NCI-H526 treated with DMSO at 0.1 percent for 48 hours (cell line): ENCODE data around the gene KMT2A.

Source experiments
- DNase-seq: peaks from one replicate; lab custom pipeline; 2025; lab: John Stamatoyannopoulos, UW

KMT2A gene

GRCh38 chr11:118488480-118489109, 52.3 kb downstream of the KMT2A start:
- DNase-seq: peak; percentile 95

- no peak for DNase-seq
Observed at GRCh38 chr11:118491041-118491440, 54.7 kb downstream of the KMT2A start.

GRCh38 chr11:118497831-118498230, 61.5 kb downstream of the KMT2A start:
- DNase-seq: no peak

- DNase-seq: no peak
Observed at GRCh38 chr11:118503216-118503615, 66.9 kb downstream of the KMT2A start.

GRCh38 chr11:118511601-118512000, 75.3 kb downstream of the KMT2A start:
- DNase-seq: no peak

- DNase-seq: no peak
Observed at GRCh38 chr11:118514103-118514502, 77.8 kb downstream of the KMT2A start.

GRCh38 chr11:118519549-118519948, 83.3 kb downstream of the KMT2A start:
- DNase-seq: no peak

- DNase-seq: no peak
Observed at GRCh38 chr11:118521892-118522311, 85.6 kb downstream of the KMT2A start.

- peak; percentile 57 for DNase-seq
Observed at GRCh38 chr11:118522571-118523072, 86.3 kb downstream of the KMT2A start.

GRCh38 chr11:118524356-118524755, 88.1 kb downstream of the KMT2A start:
- DNase-seq: no peak

- DNase-seq: no peak
Observed at GRCh38 chr11:118524757-118525470, 88.6 kb downstream of the KMT2A start.

- no peak for DNase-seq
Observed at GRCh38 chr11:118526688-118527087, 90.4 kb downstream of the KMT2A start.

GRCh38 chr11:118527109-118527508, 90.8 kb downstream of the KMT2A start, which contains the start of gene TTC36:
Gene TTC36, plus strand, starts transcription at chr11:118527474. Its CDS starts 21 bp downstream, at chr11:118527495.
- no peak for DNase-seq

- no peak for DNase-seq
Observed at GRCh38 chr11:118528511-118528910, 92.2 kb downstream of the KMT2A start.

GRCh38 chr11:118529584-118530175, 93.4 kb downstream of the KMT2A start:
- no peak for DNase-seq

- DNase-seq: peak; percentile 85
Observed at GRCh38 chr11:118530180-118530682, 93.9 kb downstream of the KMT2A start.

- DNase-seq: peak; percentile 91
Observed at GRCh38 chr11:118530683-118531596, 94.6 kb downstream of the KMT2A start, which contains the start of gene TMEM25. Gene TMEM25, plus strand, starts transcription at chr11:118531192. Its CDS starts 610 bp downstream, at chr11:118531802.

- DNase-seq: no peak
Observed at GRCh38 chr11:118531597-118532084, 95.3 kb downstream of the KMT2A start.

GRCh38 chr11:118532091-118532490, 95.8 kb downstream of the KMT2A start:
- no peak for DNase-seq

GRCh38 chr11:118532852-118533768, 96.8 kb downstream of the KMT2A start:
- no peak for DNase-seq
